GM12864 (cell line): ENCODE measurements around the gene KIF5C.
"Not testable (repeated sequence)": the region's sequence is repeated elsewhere in the genome, so short reads cannot be mapped to it uniquely, and the experiment has no call there.

Experiments used
- DNase-seq: peaks from one replicate; pipeline ENCODE4 v3.0.0-alpha.2; 2011; ENCODE audit warnings: low read depth
- H3K4me3 ChIP-seq: 2 replicates; pipeline ENCODE4 v1.5.1; 2011; ENCODE audit warnings: mild to moderate bottlenecking, low read depth, low read length, control low read depth
- CTCF ChIP-seq: IDR thresholded peaks from 2 replicates; pipeline ENCODE4 v1.5.1; 2011; ENCODE audit warnings: low read depth, mild to moderate bottlenecking, moderate library complexity, low read length, control low read depth, inconsistent platforms; ENCODE audit errors: missing control alignments

KIF5C gene

GRCh38 chr2:148853458-148853857 is 21.6 kb upstream of the KIF5C start:
- no peak for TF ChIP-seq CTCF
- no peak overlapping the region for H3K4me3 ChIP-seq
- no peak for DNase-seq

- no peak for DNase-seq
Measured at GRCh38 chr2:148860037-148860436, 15.0 kb upstream of the KIF5C start.

GRCh38 chr2:148861367-148861766 is 13.7 kb upstream of the KIF5C start:
- TF ChIP-seq CTCF, result no peak
- H3K4me3 ChIP-seq, result no peak overlapping the region
- DNase-seq, result no peak

More at GRCh38 chr2:148860037-148860436, 15.0 kb upstream of the KIF5C start:
- no peak for TF ChIP-seq CTCF
- H3K4me3 ChIP-seq, result no peak overlapping the region

- H3K4me3 ChIP-seq, DNase-seq: not testable (repeated sequence)
Measured at GRCh38 chr2:148862478-148862877, 12.5 kb upstream of the KIF5C start.

- no peak for DNase-seq
- H3K4me3 ChIP-seq, result no peak overlapping the region
- no peak for TF ChIP-seq CTCF
Measured at GRCh38 chr2:148865512-148865911, 9.5 kb upstream of the KIF5C start.

- H3K4me3 ChIP-seq, result no peak overlapping the region
- TF ChIP-seq CTCF, result no peak
- DNase-seq, result no peak
Measured at GRCh38 chr2:148866091-148866490, 8.9 kb upstream of the KIF5C start.

- DNase-seq, result no peak
- no peak for TF ChIP-seq CTCF
- H3K4me3 ChIP-seq, result no peak overlapping the region
Measured at GRCh38 chr2:148867079-148867769, 7.8 kb upstream of the KIF5C start.
